Endothelial cell (in vitro differentiated cells): ENCODE data around the gene NDUFB10. TPM values are rescaled to one million over a fixed set of nuclear protein-coding genes. Genes with fewer than 3 reads are reported as not detected.

ENCODE experiments used
- DNase-seq: peaks from one replicate; pipeline ENCODE4 v3.0.0; 2021; ENCODE audit warnings: low spot score
- H3K27ac Mint-ChIP-seq: one replicate; pipeline ENCODE4 v1.8.0; 2021; ENCODE audit warnings: mixed read lengths, inconsistent platforms; ENCODE audit not compliant: unreplicated experiment
- H3K27me3 Mint-ChIP-seq: one replicate; pipeline ENCODE4 v1.8.0; 2021; ENCODE audit warnings: mild to moderate bottlenecking, moderate library complexity, mixed read lengths, inconsistent platforms; ENCODE audit not compliant: unreplicated experiment
- H3K36me3 Mint-ChIP-seq: one replicate; pipeline ENCODE4 v1.8.0; 2021; ENCODE audit warnings: mild to moderate bottlenecking, low read depth, mixed read lengths, inconsistent platforms; ENCODE audit not compliant: unreplicated experiment
- H3K4me1 Mint-ChIP-seq: one replicate; pipeline ENCODE4 v1.8.0; 2021; ENCODE audit warnings: mild to moderate bottlenecking, mixed read lengths, inconsistent platforms; ENCODE audit not compliant: unreplicated experiment
- H3K4me3 Mint-ChIP-seq: one replicate; pipeline ENCODE4 v1.8.0; 2021; ENCODE audit warnings: mild to moderate bottlenecking, mixed read lengths, inconsistent platforms; ENCODE audit not compliant: unreplicated experiment
- H3K9me3 Mint-ChIP-seq: one replicate; pipeline ENCODE4 v1.8.0; 2021; ENCODE audit warnings: mixed read lengths, inconsistent platforms; ENCODE audit not compliant: unreplicated experiment
- CTCF ChIP-seq: fragments of 200-600 bp; sonication (generic); IDR thresholded peaks from one replicate; pipeline ENCODE4 v1.5.0; 2021; ENCODE audit warnings: antibody characterized with exemption; ENCODE audit not compliant: unreplicated experiment
- total RNA-seq: library from RNA; stranded (reverse); fragmentation: NEBNext Ultra II Directional; extraction: Animal tissue kit (Norgen Biotek cat#: 25700); gene quantifications from one replicate; pipeline ENCODE4 v1.2.1, GENCODE V29; 2021; ENCODE audit not compliant: unreplicated experiment

The NDUFB10 gene
- total RNA-seq, 1 donor from 2014 or later = 122 TPM

DNA sequence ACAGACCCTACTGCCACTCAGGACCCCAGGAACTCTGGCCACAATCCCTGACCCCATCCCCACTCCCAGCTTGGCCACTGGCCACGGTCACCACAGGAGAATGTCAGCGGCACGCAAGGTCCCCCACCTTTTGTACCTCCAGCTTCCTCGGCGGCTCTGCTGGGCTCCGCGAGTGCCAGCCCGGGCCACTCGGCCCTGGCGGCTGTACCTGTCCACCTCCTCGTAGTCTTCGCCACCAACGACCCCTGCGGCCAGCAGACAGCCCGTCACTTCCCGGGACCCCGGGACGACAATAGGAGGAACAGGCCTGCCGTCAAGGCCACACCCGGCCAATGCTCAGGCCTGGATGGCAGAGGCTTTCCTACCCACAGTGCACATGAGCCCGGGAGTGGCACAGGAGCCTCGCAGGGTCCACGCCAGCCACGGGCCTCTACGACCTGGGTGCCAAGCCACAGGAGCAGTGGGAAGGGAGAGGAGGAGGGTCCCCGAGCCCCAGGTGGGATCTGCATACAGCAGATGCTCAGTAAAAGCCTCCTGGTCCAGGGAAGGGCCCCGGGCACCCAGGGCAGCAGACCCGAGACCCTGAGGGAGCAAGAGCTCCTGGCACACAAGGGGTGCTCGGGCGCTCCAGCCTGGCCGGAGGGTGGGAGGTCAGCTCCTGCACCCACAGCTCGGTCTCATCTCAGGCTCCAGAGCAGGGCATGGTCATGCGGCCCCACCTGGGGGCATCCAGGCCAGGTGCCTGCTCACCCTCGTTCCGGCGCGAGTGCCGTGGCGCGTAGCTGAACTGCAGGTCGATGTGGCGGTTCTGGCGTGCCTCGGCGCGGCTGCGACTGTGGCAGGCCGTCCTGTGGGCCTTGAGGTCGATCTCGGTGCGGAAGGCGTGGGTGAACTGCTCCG, 42.4 kb downstream of the NDUFB10 start:
- DNase-seq = no peak
- H3K4me1 Mint-ChIP-seq = peaks cover 4% of the 10 kb centered on the region
- H3K9me3 Mint-ChIP-seq = no peaks in the 10 kb centered on the region
- no peak overlapping the region for H3K27ac Mint-ChIP-seq
- TF ChIP-seq CTCF = no peak
- H3K36me3 Mint-ChIP-seq = peaks cover 4% of the 10 kb centered on the region
- H3K4me3 Mint-ChIP-seq = no peak overlapping the region
- peaks cover 6% of the 10 kb centered on the region for H3K27me3 Mint-ChIP-seq

DNA sequence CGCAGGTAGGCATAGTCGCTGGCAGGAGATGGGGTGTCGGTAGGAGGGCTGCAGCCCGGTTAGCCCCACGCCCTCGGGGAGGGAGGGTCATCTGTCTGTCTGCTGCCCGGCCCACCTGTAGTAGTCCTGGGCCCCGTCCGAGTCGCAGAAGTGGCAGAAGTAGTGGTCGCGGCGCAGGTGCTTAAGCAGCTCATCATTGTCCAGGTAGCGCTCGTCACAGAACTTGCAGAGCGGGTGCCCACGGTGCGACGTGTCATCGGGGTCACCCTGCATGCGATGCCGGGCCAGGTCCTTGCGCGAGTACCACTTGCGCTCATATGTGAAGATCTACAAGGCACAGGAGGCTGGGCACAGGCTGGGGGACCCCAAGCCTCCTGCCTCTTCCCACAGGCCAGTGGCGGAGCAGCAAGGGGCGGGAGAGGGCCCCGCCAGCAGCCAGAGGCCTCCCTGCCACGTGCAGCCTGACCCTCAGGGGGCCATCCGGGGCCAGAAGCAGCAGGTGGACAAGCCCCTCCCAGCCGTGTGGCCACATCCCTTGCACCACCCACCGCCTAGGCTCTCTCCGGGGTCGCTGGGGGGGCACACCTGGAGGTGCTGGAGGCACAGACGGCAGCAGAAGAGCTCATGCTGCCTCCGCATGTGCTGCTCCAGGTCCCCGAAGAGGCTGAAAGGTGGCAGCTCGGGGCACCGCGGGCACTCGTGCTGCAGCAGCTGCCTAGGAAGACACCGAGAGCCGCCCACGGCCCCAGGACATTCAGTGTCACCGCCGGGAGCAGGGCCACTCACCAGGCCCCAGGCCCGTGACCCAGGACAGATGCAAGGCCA, 43.3 kb downstream of the NDUFB10 start:
- no peaks in the 10 kb centered on the region for H3K9me3 Mint-ChIP-seq
- peaks cover 5% of the 10 kb centered on the region for H3K4me1 Mint-ChIP-seq
- no peak for DNase-seq
- no peak for TF ChIP-seq CTCF
- peak overlapping the region; percentile 37 for H3K4me3 Mint-ChIP-seq
- H3K27me3 Mint-ChIP-seq = peaks cover 7% of the 10 kb centered on the region
- H3K27ac Mint-ChIP-seq = no peak overlapping the region
- no peaks in the 10 kb centered on the region for H3K36me3 Mint-ChIP-seq

DNA sequence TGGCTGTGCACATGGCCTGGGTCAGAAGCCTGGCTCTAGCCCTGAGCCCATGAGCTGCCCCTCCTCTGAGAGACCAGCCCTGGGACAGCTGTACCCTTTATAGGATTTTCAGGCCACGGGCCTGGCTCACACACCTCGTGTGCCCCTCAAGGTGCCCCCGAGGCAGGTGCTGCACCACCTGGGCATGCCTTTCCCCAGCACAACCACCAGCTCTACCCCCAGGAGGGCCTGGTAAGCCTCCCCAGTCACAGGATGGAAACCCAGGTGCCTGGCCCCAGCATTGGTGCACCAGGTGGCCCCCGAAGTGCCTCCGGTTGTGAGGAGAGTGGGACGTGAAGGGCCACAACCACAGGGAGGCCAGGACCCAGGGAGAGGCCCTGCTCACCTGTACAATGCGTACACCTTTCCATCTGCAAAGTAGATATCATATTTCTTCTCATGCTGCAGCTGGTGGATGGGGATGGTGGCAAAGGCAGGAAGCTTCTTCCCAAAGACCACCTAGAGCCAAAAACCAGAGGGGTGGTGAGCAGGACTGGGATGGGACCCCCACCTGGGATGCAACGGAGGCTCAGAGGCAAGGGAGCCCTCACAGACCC, 44.0 kb downstream of the NDUFB10 start:
- no peak overlapping the region for H3K4me3 Mint-ChIP-seq
- H3K9me3 Mint-ChIP-seq = no peaks in the 10 kb centered on the region
- DNase-seq = no peak
- peaks cover 10% of the 10 kb centered on the region for H3K4me1 Mint-ChIP-seq
- H3K27me3 Mint-ChIP-seq = peaks cover 9% of the 10 kb centered on the region
- peaks cover 1% of the 10 kb centered on the region for H3K36me3 Mint-ChIP-seq
- no peak overlapping the region for H3K27ac Mint-ChIP-seq
- TF ChIP-seq CTCF = no peak

DNA sequence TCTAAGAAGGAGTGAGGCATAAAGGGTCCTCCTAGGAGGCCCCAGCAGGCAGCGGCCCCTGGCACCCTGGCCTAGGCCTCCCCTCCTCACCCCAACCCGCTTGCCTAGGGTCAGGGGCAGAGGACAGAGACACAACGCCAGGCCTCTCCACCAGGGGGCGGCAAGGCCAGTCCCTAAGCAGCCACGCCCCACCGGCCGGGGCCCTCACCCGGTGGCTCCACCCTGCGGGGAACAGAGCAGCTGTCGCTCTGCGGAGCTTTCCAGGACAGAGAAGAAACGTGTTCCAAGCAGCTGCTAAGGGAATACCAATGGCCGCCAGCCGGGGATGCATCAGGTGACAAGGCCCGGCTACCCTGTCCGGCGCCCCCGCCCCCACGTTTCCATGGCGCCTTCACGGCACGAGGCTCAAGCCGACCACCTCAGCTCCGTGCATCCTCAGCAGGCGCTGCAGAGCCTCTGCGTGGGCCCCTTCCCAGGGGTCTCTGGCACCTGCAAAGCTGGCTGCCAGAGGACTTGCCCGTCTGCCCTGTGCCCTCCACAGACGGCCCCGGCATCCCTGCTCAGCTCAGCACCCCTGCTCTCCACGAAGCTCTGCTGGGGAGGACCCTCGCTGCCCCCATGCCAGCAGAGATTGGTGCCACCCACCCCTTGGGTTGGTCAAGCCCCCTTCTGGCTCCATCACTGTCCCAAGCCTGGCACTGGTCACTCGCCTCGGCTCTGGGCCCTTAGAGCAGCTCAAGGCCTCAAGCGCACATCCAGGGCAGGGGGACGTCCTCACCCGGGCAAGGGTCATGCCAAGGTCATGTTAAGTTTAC, 44.7 kb downstream of the NDUFB10 start:
- H3K27ac Mint-ChIP-seq = no peak overlapping the region
- H3K4me3 Mint-ChIP-seq = no peak overlapping the region
- H3K27me3 Mint-ChIP-seq = peaks cover 11% of the 10 kb centered on the region
- H3K4me1 Mint-ChIP-seq = peaks cover 15% of the 10 kb centered on the region
- DNase-seq = peak; percentile 97
- H3K9me3 Mint-ChIP-seq = no peaks in the 10 kb centered on the region
- H3K36me3 Mint-ChIP-seq = peaks cover 6% of the 10 kb centered on the region
- TF ChIP-seq CTCF = peak; percentile 91
